ENCODE measurements around the gene MGAT5. TPM values are rescaled to one million over a fixed set of nuclear protein-coding genes. Genes with fewer than 3 reads are reported as not detected.
A peak's percentile ranks its signal among the peaks of the same experiment; 100 is the strongest.

Gene MGAT5
- total and polyA plus RNA-seq, 7 donors: 1.1 to 7.0 (median 2.1) TPM

- no peak overlapping the region for H3K27ac ChIP-seq
- intact Hi-C loops (cut with DNase I): loop anchor here in 1 of 2 donors (5.0 kb wide), 1 partner anchor 90 kb away; no protein-coding TSS in a partner anchor
- 60 to 69% (median 66%) methylated on average over 5 of the region's 5 CpGs for WGBS, 3 donors
- peak; percentile 54 for TF ChIP-seq CTCF (IDR thresholded peaks at IDR 0.05)
- H3K4me1 ChIP-seq: peaks cover 4% of the 10 kb centered on the region
- H3K27me3 ChIP-seq (ENCODE audit: insufficient read depth in 3 of 3, low read length in 2 of 3): no peaks in the 10 kb centered on the region
- DNase-seq: peak; percentile 37 to 61
- ATAC-seq: peak in 3 of 4 donors; percentile 63 to 72 (median 65)
- no peaks in the 10 kb centered on the region for H3K36me3 ChIP-seq (ENCODE audit: insufficient read depth in 1 of 2, low read depth in 1 of 2)
- no peak overlapping the region for H3K4me3 ChIP-seq
- H3K9me3 ChIP-seq: no peaks in the 10 kb centered on the region
Observed at GRCh38 chr2:134207589-134208209, 46.2 kb upstream of the MGAT5 start.

GRCh38 chr2:134208825-134209224 lies 45.0 kb upstream of the MGAT5 start:
- no peak overlapping the region for H3K27ac ChIP-seq
- intact Hi-C loops (cut with DNase I): loop anchor here in 1 of 2 donors (5.0 kb wide), 1 partner anchor 92 kb away; no protein-coding TSS in a partner anchor
- DNase-seq (no peak), ATAC-seq (no peak)
- WGBS, 3 donors: 74 to 89% (median 80%) methylated on average over 2 of the region's 2 CpGs
- H3K27me3 ChIP-seq (ENCODE audit: insufficient read depth in 3 of 3, low read length in 2 of 3): no peaks in the 10 kb centered on the region
- H3K4me3 ChIP-seq: no peak overlapping the region
- H3K4me1 ChIP-seq: peaks cover 4% of the 10 kb centered on the region
- H3K36me3 ChIP-seq (ENCODE audit: insufficient read depth in 1 of 2, low read depth in 1 of 2): no peaks in the 10 kb centered on the region
- H3K9me3 ChIP-seq: no peaks in the 10 kb centered on the region
- no peak for TF ChIP-seq CTCF (IDR thresholded peaks at IDR 0.05)

- Histone ChIP-seq H3K27me3 (ENCODE audit: insufficient read depth in 3 of 3, low read length in 2 of 3) (peaks cover 0 to 2% (median 0%) of the 10 kb centered on the region in 3 donors), H3K27ac (no peak overlapping the region), H3K4me1 (no peaks in the 10 kb centered on the region), H3K9me3 (no peaks in the 10 kb centered on the region), H3K4me3 (no peak overlapping the region), H3K36me3 (ENCODE audit: insufficient read depth in 1 of 2, low read depth in 1 of 2) (no peaks in the 10 kb centered on the region)
- DNase-seq (no peak), ATAC-seq (no peak)
- 92 to 98% (median 93%) methylated on average over 3 of the region's 3 CpGs for WGBS, 3 donors
- intact Hi-C loops (cut with DNase I): no loop called here
- TF ChIP-seq CTCF (IDR thresholded peaks at IDR 0.05): no peak
Observed at GRCh38 chr2:134212746-134213145, 41.1 kb upstream of the MGAT5 start.

GRCh38 chr2:134216152-134216829 lies 37.6 kb upstream of the MGAT5 start:
- 95 to 96% (median 96%) methylated on average over 8 of the region's 8 CpGs for WGBS, 3 donors
- intact Hi-C loops (cut with DNase I): no loop called here

More at GRCh38 chr2:134216152-134216829, 37.6 kb upstream of the MGAT5 start:
- Histone ChIP-seq H3K36me3 (ENCODE audit: insufficient read depth in 1 of 2, low read depth in 1 of 2) (no peaks in the 10 kb centered on the region), H3K4me3 (no peak overlapping the region), H3K27me3 (ENCODE audit: insufficient read depth in 3 of 3, low read length in 2 of 3) (peaks cover 0 to 2% (median 0%) of the 10 kb centered on the region in 3 donors), H3K27ac (no peak overlapping the region), H3K4me1 (no peaks in the 10 kb centered on the region), H3K9me3 (no peaks in the 10 kb centered on the region)
- TF ChIP-seq CTCF (IDR thresholded peaks at IDR 0.05): no peak
- DNase-seq (no peak), ATAC-seq (no peak)

Data from psoas muscle (tissue), 8 donors.